Uterus (tissue), 2 donors: ENCODE data around the gene NKX1-1.
"Not testable (repeated sequence)": the region's sequence is repeated elsewhere in the genome, so short reads cannot be mapped to it uniquely, and the experiment has no call there.

Source experiments
- CTCF ChIP-seq, 4 experiments: fragments of 200-600 bp in 2 of 4; fragments of 450-650 bp in 2 of 4; sonication (generic) in 2 of 4; IDR thresholded peaks; one replicate each; pipeline ENCODE4 v1.5.1; 2016 to 2019; ENCODE audit warnings: antibody characterized with exemption in 4 of 4, mild to moderate bottlenecking in 2 of 4, moderate library complexity in 1 of 4
- POLR2A ChIP-seq, 2 donors: fragments of 450-650 bp; IDR thresholded peaks; one replicate each; pipeline ENCODE4 v1.6.1; 2016; ENCODE audit warnings: antibody characterized with exemption in 2 of 2, mild to moderate bottlenecking in 1 of 2, moderate library complexity in 1 of 2

GRCh38 chr4:1372576-1372975, 33.7 kb downstream of the NKX1-1 start:
- not testable (repeated sequence) for TF ChIP-seq CTCF, POLR2A (IDR thresholded peaks at IDR 0.05)
